GM21381 (cell line): ENCODE data around the gene COL26A1.
"Not testable (repeated sequence)": the region's sequence is repeated elsewhere in the genome, so short reads cannot be mapped to it uniquely, and the experiment has no call there.

Source experiments
- ATAC-seq: cut with Tn5 transposase; IDR thresholded peaks from one replicate; pipeline ENCODE4 v1.9.1; 2021; ENCODE audit warnings: mild to moderate bottlenecking, moderate library complexity; ENCODE audit not compliant: unreplicated experiment

Gene COL26A1

GRCh38 chr7:101488826-101489572, 126.3 kb downstream of the COL26A1 start:
- ATAC-seq: no peak

GRCh38 chr7:101490439-101490838, 127.8 kb downstream of the COL26A1 start:
- ATAC-seq: not testable (repeated sequence)

- not testable (repeated sequence) for ATAC-seq
Measured at GRCh38 chr7:101491442-101491841, 128.8 kb downstream of the COL26A1 start.

GRCh38 chr7:101494602-101495329, 132.1 kb downstream of the COL26A1 start:
- no peak for ATAC-seq

DNA sequence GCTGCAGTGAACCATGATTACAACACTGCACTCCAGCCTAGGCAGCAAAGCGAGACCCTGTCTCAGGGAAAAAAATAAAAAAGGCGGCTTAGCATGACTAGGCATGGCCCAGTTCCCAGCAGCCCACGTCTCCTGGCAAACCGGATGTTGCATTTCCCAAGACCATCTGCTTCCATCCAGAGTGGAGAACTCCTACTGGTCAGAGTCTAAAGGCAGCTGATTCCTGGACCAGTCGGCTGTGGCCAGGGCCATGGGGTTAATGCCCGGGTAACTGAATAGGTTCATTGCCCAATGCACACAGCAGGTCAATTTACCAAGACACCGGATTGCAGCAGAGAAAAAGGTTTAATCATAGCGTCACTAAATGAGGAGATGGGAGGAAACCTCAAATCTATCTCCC, 133.3 kb downstream of the COL26A1 start:
- ATAC-seq: no peak

- no peak for ATAC-seq
Measured at GRCh38 chr7:101501351-101501750, 138.7 kb downstream of the COL26A1 start.

GRCh38 chr7:101502466-101503098, 139.9 kb downstream of the COL26A1 start:
- ATAC-seq: no peak

GRCh38 chr7:101505510-101505909, 142.8 kb downstream of the COL26A1 start:
- not testable (repeated sequence) for ATAC-seq

DNA sequence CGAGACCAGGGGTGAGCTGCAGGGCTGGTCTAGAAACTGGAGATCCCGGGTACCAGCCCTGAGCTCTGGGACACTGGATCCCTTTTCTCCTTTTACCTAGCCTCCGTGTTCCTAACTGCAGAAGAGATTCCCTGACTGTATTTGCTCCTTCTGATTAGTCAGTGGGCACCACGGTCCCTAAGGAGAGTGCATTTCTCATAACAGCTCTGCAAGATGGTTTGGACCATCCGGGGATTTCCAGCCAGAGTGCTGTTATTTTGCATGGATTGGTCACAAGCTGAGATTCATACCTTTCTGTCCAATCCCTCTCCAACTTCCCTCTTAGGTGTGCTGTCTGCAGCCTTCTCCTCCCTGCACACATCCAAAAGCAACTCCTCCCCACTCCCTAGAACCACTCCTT, 143.9 kb downstream of the COL26A1 start:
- no peak for ATAC-seq

DNA sequence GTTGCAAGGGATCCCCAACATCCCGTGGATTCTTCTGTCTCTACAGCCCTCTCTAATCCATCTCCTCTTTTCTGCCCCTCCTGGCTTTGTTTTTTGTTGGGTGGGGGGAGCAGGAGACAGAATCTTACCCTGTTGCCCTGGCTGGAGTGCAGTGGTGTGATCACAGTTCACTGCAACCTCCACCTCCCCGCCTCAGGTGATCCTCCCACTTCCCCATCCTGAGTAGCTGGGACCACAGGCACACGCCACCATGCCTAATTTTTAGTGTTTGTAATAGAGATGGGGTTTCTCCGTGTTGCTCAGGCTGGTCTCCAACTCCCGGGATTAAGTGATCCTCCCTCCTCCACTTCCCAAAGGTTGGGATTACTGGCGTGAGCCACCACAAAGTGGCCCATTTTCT, 144.7 kb downstream of the COL26A1 start:
- no peak for ATAC-seq

GRCh38 chr7:101507791-101508252, 145.1 kb downstream of the COL26A1 start:
- ATAC-seq: no peak

DNA sequence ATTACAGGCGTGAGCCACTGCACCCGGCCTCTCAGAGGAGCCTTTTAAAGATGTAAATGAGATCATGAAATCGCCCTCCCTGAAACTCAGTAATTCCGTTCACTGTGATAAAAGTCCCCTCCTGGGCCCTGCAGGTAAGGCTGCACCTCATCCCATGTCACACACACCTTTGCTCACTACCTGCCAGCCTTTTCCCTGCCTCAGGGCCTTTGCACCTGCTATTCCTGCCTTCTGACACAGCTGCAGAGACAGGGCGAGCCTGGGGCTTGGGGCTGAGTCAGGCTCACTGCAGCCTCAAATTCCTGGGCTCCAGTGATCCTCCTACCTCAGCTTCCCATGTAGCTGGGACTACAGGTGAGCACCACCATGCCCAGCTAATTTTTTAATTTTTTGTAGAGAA, 147.6 kb downstream of the COL26A1 start:
- ATAC-seq: no peak

DNA sequence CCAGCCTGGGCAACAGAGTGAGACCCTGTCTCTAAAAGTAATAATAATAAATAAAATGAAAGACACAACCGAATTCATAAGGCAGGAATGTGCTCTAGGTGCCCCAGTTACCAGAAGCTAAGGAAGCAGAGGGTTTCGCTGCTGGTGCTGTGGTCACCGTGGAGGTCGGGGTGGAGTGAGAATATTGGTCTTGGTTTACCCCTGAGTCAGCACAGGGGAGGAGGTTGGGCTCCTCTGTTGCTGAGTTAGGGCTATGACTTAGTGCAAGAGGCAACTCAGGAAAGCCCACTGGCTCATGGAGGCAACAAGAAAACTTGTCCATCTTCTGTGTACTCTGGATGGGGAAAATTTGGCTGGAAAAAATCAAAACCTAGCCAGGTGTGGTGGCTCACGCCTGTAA, 149.3 kb downstream of the COL26A1 start:
- ATAC-seq: no peak

- no peak for ATAC-seq
Measured at GRCh38 chr7:101516851-101517250, 154.2 kb downstream of the COL26A1 start.

GRCh38 chr7:101517304-101517703, 154.6 kb downstream of the COL26A1 start:
- ATAC-seq: no peak

DNA sequence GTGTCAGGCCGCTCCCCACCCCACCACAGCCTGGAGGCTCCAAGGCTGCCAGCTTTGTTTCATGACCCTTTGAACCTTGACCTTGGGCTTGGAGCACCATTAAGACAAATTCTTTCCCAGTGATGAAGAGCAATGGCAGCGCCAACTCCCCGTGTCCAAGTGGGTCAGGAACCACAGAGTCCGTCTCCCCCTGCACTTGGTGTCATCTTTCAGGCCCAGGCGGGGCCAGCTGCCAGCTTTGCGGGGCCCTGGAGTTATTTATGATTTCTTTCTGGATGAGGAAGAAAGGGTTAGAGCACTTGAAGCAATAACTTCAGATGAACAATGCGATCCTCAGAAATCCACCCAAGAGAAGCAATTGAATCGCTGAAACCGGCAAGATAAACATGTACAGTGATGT, 155.7 kb downstream of the COL26A1 start:
- ATAC-seq: no peak

GRCh38 chr7:101519324-101520023, 156.8 kb downstream of the COL26A1 start:
- no peak for ATAC-seq

- no peak for ATAC-seq
Measured at GRCh38 chr7:101521430-101521925, 158.8 kb downstream of the COL26A1 start.

DNA sequence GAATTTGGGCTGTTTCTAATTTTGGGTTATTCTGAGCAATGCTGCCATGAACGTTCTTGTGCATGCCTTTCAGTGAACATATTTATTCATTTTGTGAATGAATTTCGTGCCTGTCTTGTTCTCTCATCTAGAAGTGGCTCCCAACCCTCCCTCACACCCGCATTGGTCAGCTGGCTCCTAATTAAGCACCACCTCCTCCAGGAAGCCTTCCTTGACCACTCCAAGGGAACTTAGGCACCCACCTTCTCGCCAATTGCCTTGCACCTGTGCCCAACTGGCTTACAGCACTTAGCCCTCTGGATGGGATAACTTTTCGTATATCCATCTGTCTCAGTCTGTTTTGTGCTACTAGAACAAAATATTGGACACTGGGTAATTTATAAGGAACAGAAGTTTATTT, 159.3 kb downstream of the COL26A1 start:
- no peak for ATAC-seq

GRCh38 chr7:101527844-101528667, 165.4 kb downstream of the COL26A1 start:
- ATAC-seq: no peak
